ENCODE data around the gene CYBRD1. TPM values are rescaled to one million over a fixed set of nuclear protein-coding genes. Genes with fewer than 3 reads are reported as not detected.
A peak's percentile ranks its signal among the peaks of the same experiment; 100 is the strongest.

CYBRD1 gene
- total RNA-seq, 1 donor from 2014 or later: 280 TPM

- no peak for DNase-seq (ENCODE audit: low spot score)
- intact Hi-C loops (cut with DNase I): no loop called here
- no peak for ATAC-seq
Observed at GRCh38 chr2:171545086-171545485, 22.8 kb downstream of the CYBRD1 start.

DNA sequence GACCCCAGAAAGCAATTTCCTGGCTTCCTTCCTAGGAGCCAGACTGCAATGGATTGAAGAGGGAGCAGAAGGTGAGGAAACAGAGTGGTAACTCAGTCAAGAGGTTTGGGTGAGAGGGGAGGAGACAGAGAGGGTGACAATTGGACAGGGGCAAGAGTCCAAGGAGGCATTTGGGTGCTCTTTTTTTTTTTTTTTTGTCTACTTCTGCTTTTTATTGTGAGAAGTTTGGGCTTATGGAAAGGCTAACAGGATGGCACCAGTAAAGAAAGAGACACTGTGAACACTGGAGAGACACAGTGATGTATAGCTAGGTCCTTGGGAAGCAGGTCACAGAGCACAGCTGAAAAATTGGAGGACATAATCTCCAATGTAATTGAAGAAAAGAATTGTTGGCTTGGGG is 25.0 kb downstream of the CYBRD1 start:
- intact Hi-C loops (cut with DNase I): no loop called here
- ATAC-seq (no peak), DNase-seq (ENCODE audit: low spot score) (no peak)

DNA sequence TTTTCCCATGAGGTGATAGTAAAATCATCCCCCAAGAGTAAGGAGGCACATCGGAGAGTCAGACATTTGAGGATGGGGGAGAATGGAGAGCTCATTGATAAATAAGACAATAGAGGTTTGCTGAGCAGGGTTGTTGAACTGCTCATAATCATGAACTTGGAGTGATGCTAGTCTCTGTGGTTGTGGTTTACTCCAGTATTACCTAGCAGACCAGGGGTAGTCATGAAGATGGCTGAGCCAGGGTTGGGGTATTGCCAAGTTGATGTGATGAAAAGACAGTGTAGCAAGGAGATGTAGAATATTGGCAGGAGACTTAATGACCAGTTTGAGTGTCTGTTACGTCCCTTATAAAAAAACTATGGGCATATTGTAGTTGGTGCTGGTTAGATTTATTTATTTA is 25.4 kb downstream of the CYBRD1 start:
- intact Hi-C loops (cut with DNase I): no loop called here
- DNase-seq (ENCODE audit: low spot score) (no peak), ATAC-seq (no peak)

DNA sequence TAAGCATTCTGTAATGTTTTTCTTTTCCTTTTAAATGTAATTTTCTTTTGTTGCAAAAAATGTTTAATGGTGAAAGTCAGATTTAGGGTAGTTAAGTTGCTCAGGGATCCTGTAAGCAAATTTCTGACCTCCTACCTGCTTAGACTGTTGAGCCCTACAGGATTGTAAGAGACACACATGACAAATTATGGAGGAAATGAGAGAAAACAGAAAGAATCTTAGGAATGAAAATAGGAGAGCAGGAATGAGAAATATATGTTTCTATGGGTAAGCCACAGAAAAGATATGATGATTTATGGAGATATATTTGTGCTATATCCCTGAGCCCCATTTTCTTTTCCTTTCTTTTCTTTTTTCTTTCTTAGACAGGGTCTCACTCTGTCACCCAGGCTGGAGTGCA is 28.3 kb downstream of the CYBRD1 start:
- no peak for ATAC-seq
- intact Hi-C loops (cut with DNase I): no loop called here
- DNase-seq (ENCODE audit: low spot score): no peak

DNA sequence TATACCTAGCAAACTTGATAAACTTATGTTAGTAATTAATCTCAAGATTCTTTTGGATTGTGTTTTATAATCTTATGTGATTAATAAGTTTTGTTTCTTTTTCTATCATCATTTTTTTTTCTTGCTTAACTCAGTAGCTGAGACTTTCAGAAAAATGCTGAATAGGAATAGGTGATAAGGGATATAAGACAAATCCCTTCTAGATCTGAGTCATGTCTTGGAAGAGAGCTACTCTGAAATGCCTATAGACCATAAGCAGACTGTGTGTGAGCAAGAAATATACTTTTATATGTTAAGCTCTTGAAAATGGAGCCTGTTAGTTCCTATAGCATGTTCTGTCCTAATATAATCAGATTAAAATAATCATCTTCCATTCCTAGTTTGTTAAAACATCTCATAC is 29.6 kb downstream of the CYBRD1 start:
- intact Hi-C loops (cut with DNase I): no loop called here
- no peak for ATAC-seq

GRCh38 chr2:171553236-171553635 is 31.0 kb downstream of the CYBRD1 start:
- DNase-seq (ENCODE audit: low spot score) (no peak), ATAC-seq (no peak)
- intact Hi-C loops (cut with DNase I): no loop called here

More for the DNA sequence above, 29.6 kb downstream of the CYBRD1 start:
- no peak for DNase-seq (ENCODE audit: low spot score)

DNA sequence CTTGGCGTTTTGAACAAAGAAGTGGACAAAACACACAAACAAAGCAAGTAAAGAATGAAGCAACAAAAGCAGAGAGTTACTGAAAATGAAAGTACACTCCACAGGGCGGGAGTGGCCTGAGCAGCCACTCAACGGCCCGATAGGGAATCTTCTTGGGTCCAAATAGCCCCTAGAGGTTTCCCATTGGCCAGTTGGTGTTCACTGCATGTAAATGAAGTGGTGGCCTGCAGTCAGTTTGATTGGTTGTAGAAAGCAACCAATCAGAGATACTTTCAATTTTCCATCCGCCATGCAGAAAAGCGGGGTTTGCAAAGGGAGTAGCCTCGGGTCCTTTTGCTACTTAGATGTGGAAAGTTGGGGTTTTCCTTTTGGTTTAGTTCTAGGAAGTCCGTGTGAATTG is 31.6 kb downstream of the CYBRD1 start:
- DNase-seq (ENCODE audit: low spot score) (no peak), ATAC-seq (no peak)
- intact Hi-C loops (cut with DNase I): no loop called here

GRCh38 chr2:171554991-171555615 is 32.8 kb downstream of the CYBRD1 start:
- no peak for DNase-seq (ENCODE audit: low spot score)
- intact Hi-C loops (cut with DNase I): no loop called here
- ATAC-seq: peak; percentile 32

DNA sequence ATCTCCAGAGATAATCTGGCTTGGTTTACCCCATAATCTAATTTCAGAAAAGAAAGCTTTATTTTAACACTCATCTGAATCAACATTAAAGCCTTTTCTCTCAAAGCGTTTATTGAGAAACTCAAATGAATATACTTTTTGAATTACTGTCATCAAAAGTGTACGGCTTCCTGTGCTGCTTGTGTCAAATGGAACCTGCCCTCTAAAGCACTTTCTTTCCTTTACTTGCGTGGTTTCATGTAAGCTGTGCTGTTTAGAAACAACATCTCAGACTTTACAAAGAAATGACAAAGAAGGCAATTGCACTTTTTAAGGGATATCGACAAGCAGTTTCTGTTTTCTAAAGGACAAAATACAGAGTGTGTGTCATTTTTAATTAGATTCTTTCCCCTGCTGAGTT is 35.1 kb downstream of the CYBRD1 start:
- ATAC-seq (no peak), DNase-seq (ENCODE audit: low spot score) (no peak)
- intact Hi-C loops (cut with DNase I): no loop called here

DNA sequence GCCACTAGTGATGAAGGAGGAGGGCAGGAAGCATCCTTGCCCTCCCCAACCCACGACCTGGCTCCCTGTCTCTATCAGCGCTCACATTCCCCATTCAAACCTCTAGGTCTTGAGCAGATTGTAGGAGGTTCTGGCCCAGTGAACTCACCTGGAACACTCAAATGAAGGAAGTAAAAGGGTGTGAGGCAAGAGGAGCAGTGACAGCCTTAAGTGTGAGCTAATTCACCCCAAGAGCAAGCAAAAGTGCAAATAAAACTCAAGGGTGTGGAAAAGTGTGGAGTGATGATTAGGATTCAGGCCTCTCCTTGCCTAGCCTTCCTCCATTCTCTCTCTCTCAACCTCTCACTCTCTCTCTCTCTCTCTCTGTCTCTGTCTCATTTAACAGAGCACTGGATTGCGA is 41.0 kb downstream of the CYBRD1 start:
- DNase-seq (ENCODE audit: low spot score) (no peak), ATAC-seq (no peak)
- intact Hi-C loops (cut with DNase I): no loop called here

GRCh38 chr2:171564463-171564862 is 42.2 kb downstream of the CYBRD1 start:
- intact Hi-C loops (cut with DNase I): no loop called here
- ATAC-seq: no peak
- DNase-seq (ENCODE audit: low spot score): no peak

DNA sequence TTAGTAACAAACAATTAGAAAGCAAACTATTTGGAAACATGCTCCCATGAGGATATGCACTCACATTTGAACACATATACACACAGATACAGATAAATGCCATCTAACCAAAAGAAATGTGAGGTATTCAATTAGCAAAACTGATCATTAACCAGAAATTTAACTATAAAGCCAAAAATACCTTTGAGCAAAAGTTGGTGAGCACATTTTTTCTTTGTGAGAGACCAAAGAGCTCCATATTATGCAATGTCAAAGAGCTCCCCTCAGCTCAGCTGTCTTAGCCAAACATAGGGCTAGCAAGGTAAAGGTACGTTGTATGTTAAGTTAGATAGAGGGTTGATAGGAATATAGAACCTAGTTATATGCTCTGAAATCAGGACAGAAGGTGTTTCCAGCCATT is 43.8 kb downstream of the CYBRD1 start:
- intact Hi-C loops (cut with DNase I): no loop called here
- DNase-seq (ENCODE audit: low spot score) (no peak), ATAC-seq (no peak)

DNA sequence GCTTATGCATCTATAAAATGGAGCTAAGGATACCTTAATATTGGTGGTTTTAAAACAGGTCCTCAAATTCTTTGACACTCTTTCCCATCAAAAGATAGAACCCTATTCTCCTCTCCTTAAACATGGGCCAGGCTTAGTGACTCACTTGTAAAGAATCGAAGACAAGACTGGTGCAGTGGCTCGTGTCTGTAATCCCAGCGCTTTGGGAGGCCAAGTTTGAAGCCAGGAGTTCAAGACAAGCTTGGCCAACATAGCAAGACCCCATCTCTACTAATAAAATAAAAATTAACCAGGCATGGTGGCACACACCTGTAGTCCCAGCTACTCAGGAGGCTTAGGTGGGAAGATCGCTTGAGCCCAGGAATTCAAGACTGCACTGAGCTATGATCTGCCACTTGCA is 44.5 kb downstream of the CYBRD1 start:
- ATAC-seq (no peak), DNase-seq (ENCODE audit: low spot score) (no peak)
- intact Hi-C loops (cut with DNase I): no loop called here

DNA sequence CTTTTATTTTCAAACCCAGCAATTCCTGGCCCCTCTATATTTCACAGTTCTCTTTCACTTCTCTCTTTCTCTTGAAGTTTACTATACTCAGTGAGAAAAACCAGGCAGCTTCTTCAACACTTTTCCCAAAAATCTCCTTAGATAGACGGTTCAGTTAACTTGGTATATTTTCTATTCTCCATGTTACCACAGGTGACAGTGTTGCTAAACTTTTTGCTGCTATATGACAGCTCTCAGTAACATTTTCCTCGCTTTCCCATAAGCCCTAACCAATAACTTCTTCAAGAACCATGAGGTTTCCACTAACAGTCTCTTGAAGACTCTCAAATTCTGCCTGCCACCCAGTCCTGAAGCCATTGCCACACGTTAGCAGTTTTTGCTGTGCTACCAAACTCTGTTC is 45.8 kb downstream of the CYBRD1 start:
- intact Hi-C loops (cut with DNase I): no loop called here
- DNase-seq (ENCODE audit: low spot score): no peak

DNA sequence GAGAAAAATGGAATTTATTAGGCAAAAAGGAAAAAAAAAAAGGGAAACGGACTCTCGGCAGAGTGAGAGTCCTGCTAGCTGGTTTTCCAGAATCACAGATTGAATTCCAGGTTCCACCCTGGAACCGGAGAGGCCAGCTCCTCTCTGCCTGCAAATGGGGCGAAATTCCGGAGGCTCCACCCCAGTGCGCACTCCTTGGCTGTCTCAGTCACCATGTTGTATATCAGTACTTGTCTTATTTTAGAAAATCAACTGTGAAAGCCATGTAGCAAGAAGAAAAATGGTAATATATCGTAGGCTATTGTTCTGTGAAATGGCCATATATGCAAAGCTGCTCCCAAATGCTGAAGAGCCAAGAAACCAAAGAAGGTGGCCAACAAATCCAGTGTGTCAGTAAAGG is 49.4 kb downstream of the CYBRD1 start:
- ATAC-seq: no peak
- intact Hi-C loops (cut with DNase I): no loop called here
- no peak for DNase-seq (ENCODE audit: low spot score)

More for the DNA sequence above, 45.8 kb downstream of the CYBRD1 start:
- ATAC-seq: no peak

- DNase-seq (ENCODE audit: low spot score) (peak; percentile 87), ATAC-seq (peak; percentile 95)
- intact Hi-C loops (cut with DNase I): no loop called here
Observed at GRCh38 chr2:171574149-171574795, 52.0 kb downstream of the CYBRD1 start.

DNA sequence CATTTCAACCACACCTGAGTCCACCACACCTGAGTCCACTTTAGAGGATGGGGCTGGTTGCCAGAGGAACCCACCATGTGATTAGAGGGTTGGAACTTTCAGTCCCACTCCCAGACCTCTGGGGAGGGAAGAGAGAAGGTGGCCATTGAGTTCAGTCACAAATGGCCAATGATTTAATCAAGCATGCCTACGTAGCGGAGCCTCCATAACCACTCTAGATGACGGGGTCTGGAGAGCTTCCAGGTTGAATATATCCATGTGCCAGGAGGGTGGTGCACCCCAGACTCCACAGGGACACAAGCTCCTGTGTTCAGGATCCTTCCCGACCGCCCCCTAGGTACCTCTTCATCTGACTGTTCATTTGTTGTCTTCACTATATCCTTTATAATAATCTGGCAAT is 53.3 kb downstream of the CYBRD1 start:
- ATAC-seq: no peak
- intact Hi-C loops (cut with DNase I): no loop called here

DNA sequence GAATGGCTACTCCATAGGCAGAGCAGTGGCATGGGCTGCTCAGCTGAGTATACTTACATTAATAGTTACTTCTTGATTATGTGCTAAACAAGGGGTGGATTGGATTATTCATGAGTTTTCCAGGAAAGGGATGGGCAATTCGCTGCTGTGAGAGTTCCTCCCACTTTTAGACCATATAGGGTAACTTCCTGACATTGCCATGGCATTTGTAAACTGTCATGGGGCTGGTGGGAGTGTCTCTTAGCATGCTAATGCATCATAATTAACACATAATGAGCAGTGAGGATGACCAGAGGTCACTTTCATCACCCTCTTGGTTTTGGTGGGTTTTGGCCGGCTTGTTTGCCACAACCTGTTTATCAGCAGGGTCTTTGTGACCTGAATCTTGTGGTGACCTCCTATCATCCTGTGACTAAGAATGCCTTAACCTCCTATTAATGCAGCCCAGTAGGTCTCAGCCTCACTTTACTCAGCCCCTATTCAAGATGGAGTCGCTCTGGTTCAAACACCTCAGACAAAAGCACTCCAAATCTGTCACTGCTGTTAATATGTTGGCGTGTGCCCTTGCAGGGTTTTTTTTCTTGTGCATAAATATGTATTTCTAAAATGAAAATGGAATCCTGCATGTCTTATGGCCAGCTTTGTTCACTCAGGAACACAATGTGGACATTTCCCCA is 56.0 kb downstream of the CYBRD1 start:
- ATAC-seq: no peak
- intact Hi-C loops (cut with DNase I): no loop called here

More for the DNA sequence above, 53.3 kb downstream of the CYBRD1 start:
- DNase-seq (ENCODE audit: low spot score): no peak

DNA sequence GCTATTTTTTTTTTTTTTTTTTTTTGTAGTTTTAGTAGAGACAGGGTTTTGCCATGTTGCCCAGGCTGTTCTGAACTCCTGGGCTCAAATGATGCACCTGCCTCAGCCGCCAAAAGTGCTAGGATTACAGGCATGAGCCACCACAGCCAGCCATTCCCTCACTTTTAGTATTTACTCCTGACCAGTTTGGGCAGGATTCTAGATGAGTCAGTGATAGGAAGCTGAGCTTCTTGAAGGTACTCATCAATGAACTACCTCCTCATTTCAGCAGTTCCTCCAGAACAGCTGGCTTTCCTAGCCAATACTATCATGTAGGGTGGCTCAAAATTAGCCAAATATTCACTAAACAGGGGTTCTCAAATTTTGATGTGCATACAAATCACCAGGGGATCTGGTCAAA is 57.2 kb downstream of the CYBRD1 start:
- DNase-seq (ENCODE audit: low spot score) (no peak), ATAC-seq (no peak)
- intact Hi-C loops (cut with DNase I): no loop called here

More for the DNA sequence above, 56.0 kb downstream of the CYBRD1 start:
- no peak for DNase-seq (ENCODE audit: low spot score)

GRCh38 chr2:171583566-171583965 is 61.3 kb downstream of the CYBRD1 start:
- DNase-seq (ENCODE audit: low spot score) (no peak), ATAC-seq (no peak)
- intact Hi-C loops (cut with DNase I): no loop called here

- intact Hi-C loops (cut with DNase I): no loop called here
- DNase-seq (ENCODE audit: low spot score) (no peak), ATAC-seq (no peak)
Observed at GRCh38 chr2:171584001-171584400, 61.7 kb downstream of the CYBRD1 start.

All from sciatic nerve (tissue), 2 donors.